Measurements from ENCODE around the gene MCRIP2. TPM values are rescaled to one million over a fixed set of nuclear protein-coding genes. Genes with fewer than 3 reads are reported as not detected.
A peak's percentile ranks its signal among the peaks of the same experiment; 100 is the strongest.

The MCRIP2 gene
- total and polyA plus RNA-seq, 9 of the 15 experiments (the other 6 are each of a cell fraction or from before 2014, with no cell fraction given): 0.80 to 120 (median 35.2) TPM

GRCh38 chr16:674968-675883, 33.6 kb downstream of the MCRIP2 start, which contains the start of gene RHBDL1 (continued):
- TF ChIP-seq DNMT1 (IDR thresholded peaks at IDR 0.05) (no peak), ZNF436 (CRISPR knock-in tag; IDR thresholded peaks at IDR 0.05) (peak; percentile 99), JUND (IDR thresholded peaks at IDR 0.05; ENCODE audit: borderline replicate concordance, low read depth, low read length) (no peak), JUND (tag; IDR thresholded peaks at IDR 0.05; ENCODE audit: borderline replicate concordance, low read depth, low read length) (no peak; the same call in 2 of the 3 replicates), JUN (IDR thresholded peaks at IDR 0.05; ENCODE audit: borderline replicate concordance, low read depth, low read length) (no peak), JUN (CRISPR knock-in tag; IDR thresholded peaks at IDR 0.05; ENCODE audit: borderline replicate concordance) (no peak), ZNF699 (CRISPR knock-in tag; IDR thresholded peaks at IDR 0.05; ENCODE audit: insufficient replicate concordance) (no peak), XRCC5 (IDR thresholded peaks at IDR 0.05; ENCODE audit: low read depth, low read length) (peak; percentile 55; the same call in 1 of the 2 replicates), TAF1 (IDR thresholded peaks at IDR 0.05; ENCODE audit: control insufficient read depth, extremely low read depth, insufficient read depth, low read length, severe bottlenecking) (no peak), ATF1 (CRISPR knock-in tag; IDR thresholded peaks at IDR 0.05) (no peak), ATF1 (tag; IDR thresholded peaks at IDR 0.05) (peak; percentile 64), ELK3 (CRISPR knock-in tag; IDR thresholded peaks at IDR 0.05) (no peak), SMARCB1 (IDR thresholded peaks at IDR 0.05; ENCODE audit: insufficient read length, low read depth) (no peak), WHSC1 (IDR thresholded peaks at IDR 0.05; ENCODE audit: low read length) (no peak), ZNF57 (CRISPR knock-in tag; IDR thresholded peaks at IDR 0.05) (0 out of 2 replicates have a peak, but pooled peaks have one; percentile 22), GTF2E2 (tag; IDR thresholded peaks at IDR 0.05) (no peak), SUPT5H (IDR thresholded peaks at IDR 0.05) (peak; percentile 78; the same call in 1 of the 2 replicates), THAP12 (CRISPR knock-in tag; IDR thresholded peaks at IDR 0.05) (peak; percentile 65), ATF7 (IDR thresholded peaks at IDR 0.05) (0 out of 2 replicates have a peak, but pooled peaks have one; percentile 54), ESRRB (CRISPR knock-in tag; IDR thresholded peaks at IDR 0.05; ENCODE audit: borderline replicate concordance) (no peak)
- TF ChIP-seq, protein P1, sequence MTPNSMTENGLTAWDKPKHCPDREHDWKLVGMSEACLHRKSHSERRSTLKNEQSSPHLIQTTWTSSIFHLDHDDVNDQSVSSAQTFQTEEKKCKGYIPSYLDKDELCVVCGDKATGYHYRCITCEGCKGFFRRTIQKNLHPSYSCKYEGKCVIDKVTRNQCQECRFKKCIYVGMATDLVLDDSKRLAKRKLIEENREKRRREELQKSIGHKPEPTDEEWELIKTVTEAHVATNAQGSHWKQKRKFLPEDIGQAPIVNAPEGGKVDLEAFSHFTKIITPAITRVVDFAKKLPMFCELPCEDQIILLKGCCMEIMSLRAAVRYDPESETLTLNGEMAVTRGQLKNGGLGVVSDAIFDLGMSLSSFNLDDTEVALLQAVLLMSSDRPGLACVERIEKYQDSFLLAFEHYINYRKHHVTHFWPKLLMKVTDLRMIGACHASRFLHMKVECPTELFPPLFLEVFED (CRISPR knock-in tag; conservative IDR thresholded peaks at IDR 0.05): 0 out of 2 replicates have a peak, but pooled peaks have one; percentile 56
- TF ChIP-seq, protein P2, sequence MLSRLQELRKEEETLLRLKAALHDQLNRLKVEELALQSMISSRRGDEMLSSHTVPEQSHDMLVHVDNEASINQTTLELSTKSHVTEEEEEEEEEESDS (CRISPR knock-in tag; IDR thresholded peaks at IDR 0.05): no peak
- TF ChIP-seq, protein P3, sequence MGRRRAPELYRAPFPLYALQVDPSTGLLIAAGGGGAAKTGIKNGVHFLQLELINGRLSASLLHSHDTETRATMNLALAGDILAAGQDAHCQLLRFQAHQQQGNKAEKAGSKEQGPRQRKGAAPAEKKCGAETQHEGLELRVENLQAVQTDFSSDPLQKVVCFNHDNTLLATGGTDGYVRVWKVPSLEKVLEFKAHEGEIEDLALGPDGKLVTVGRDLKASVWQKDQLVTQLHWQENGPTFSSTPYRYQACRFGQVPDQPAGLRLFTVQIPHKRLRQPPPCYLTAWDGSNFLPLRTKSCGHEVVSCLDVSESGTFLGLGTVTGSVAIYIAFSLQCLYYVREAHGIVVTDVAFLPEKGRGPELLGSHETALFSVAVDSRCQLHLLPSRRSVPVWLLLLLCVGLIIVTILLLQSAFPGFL (CRISPR knock-in tag; IDR thresholded peaks at IDR 0.05): no peak
